IPS-18c (cell line): Measurements from ENCODE around the gene SLC35B4.

ENCODE experiments used
- H3K4me3 ChIP-seq: 2 replicates; pipeline ENCODE4 v1.7.0; 2013; ENCODE audit warnings: low read depth, mild to moderate bottlenecking, low read length, moderate library complexity; ENCODE audit not compliant: insufficient read depth
- H3K9me3 ChIP-seq: one replicate; pipeline ENCODE4 v1.6.1; 2013; ENCODE audit warnings: mild to moderate bottlenecking, low read length, moderate library complexity; ENCODE audit not compliant: control insufficient read depth, insufficient read depth

Gene SLC35B4

GRCh38 chr7:134337980-134338379 is 21.2 kb upstream of the SLC35B4 start:
- Histone ChIP-seq H3K9me3 (peaks cover 2% of the 10 kb centered on the region), H3K4me3 (no peak overlapping the region)

- Histone ChIP-seq H3K9me3 (peaks cover 2% of the 10 kb centered on the region), H3K4me3 (no peak overlapping the region)
Observed at GRCh38 chr7:134334408-134334807, 17.7 kb upstream of the SLC35B4 start.

- Histone ChIP-seq H3K4me3 (no peak overlapping the region), H3K9me3 (peaks cover 2% of the 10 kb centered on the region)
Observed at GRCh38 chr7:134333943-134334342, 17.2 kb upstream of the SLC35B4 start.

GRCh38 chr7:134332892-134333291 is 16.2 kb upstream of the SLC35B4 start:
- Histone ChIP-seq H3K4me3 (no peak overlapping the region), H3K9me3 (peaks cover 2% of the 10 kb centered on the region)

GRCh38 chr7:134331393-134331792 is 14.7 kb upstream of the SLC35B4 start:
- peaks cover 2% of the 10 kb centered on the region for H3K9me3 ChIP-seq

GRCh38 chr7:134330974-134331373 is 14.2 kb upstream of the SLC35B4 start:
- Histone ChIP-seq H3K9me3 (peaks cover 2% of the 10 kb centered on the region), H3K4me3 (no peak overlapping the region)

More at GRCh38 chr7:134331393-134331792, 14.7 kb upstream of the SLC35B4 start:
- H3K4me3 ChIP-seq, result no peak overlapping the region

- Histone ChIP-seq H3K4me3 (no peak overlapping the region), H3K9me3 (peaks cover 2% of the 10 kb centered on the region)
Observed at GRCh38 chr7:134329614-134330346, 13.1 kb upstream of the SLC35B4 start.

- no peaks in the 10 kb centered on the region for H3K9me3 ChIP-seq
- H3K4me3 ChIP-seq, result no peak overlapping the region
Observed at GRCh38 chr7:134328900-134329299, 12.2 kb upstream of the SLC35B4 start.

GRCh38 chr7:134327896-134328295 is 11.2 kb upstream of the SLC35B4 start:
- Histone ChIP-seq H3K4me3 (no peak overlapping the region), H3K9me3 (no peaks in the 10 kb centered on the region)

GRCh38 chr7:134324107-134324506 is 7.4 kb upstream of the SLC35B4 start:
- Histone ChIP-seq H3K9me3 (no peaks in the 10 kb centered on the region), H3K4me3 (no peak overlapping the region)

GRCh38 chr7:134320201-134320600 is 3.5 kb upstream of the SLC35B4 start:
- Histone ChIP-seq H3K9me3 (no peaks in the 10 kb centered on the region), H3K4me3 (no peak overlapping the region)

- H3K9me3 ChIP-seq, result no peaks in the 10 kb centered on the region
- no peak overlapping the region for H3K4me3 ChIP-seq
Observed at GRCh38 chr7:134318443-134318842, 1.7 kb upstream of the SLC35B4 start.

GRCh38 chr7:134317434-134317833 is 704 bp upstream of the SLC35B4 start:
- no peaks in the 10 kb centered on the region for H3K9me3 ChIP-seq
- peak overlapping the region; percentile 16; the same call in 1 of the 2 replicates for H3K4me3 ChIP-seq

GRCh38 chr7:134315679-134316538 is 821 bp downstream of the SLC35B4 start:
- Histone ChIP-seq H3K4me3 (peak overlapping the region; percentile 88), H3K9me3 (no peaks in the 10 kb centered on the region)

GRCh38 chr7:134313543-134313942 is 3.2 kb downstream of the SLC35B4 start:
- no peaks in the 10 kb centered on the region for H3K9me3 ChIP-seq
- no peak overlapping the region for H3K4me3 ChIP-seq

GRCh38 chr7:134312717-134313116 is 4.0 kb downstream of the SLC35B4 start:
- Histone ChIP-seq H3K9me3 (no peaks in the 10 kb centered on the region), H3K4me3 (no peak overlapping the region)

GRCh38 chr7:134311807-134312206 is 4.9 kb downstream of the SLC35B4 start:
- Histone ChIP-seq H3K9me3 (no peaks in the 10 kb centered on the region), H3K4me3 (no peak overlapping the region)

- no peaks in the 10 kb centered on the region for H3K9me3 ChIP-seq
- no peak overlapping the region for H3K4me3 ChIP-seq
Observed at GRCh38 chr7:134308548-134308947, 8.2 kb downstream of the SLC35B4 start.
